ENCODE results near the gene ABHD17C. TPM values are rescaled to one million over a fixed set of nuclear protein-coding genes. Genes with fewer than 3 reads are reported as not detected.
A peak's percentile ranks its signal among the peaks of the same experiment; 100 is the strongest.

Gene ABHD17C
- total RNA-seq, 1 donor from 2014 or later, result 5.3 TPM

DNA sequence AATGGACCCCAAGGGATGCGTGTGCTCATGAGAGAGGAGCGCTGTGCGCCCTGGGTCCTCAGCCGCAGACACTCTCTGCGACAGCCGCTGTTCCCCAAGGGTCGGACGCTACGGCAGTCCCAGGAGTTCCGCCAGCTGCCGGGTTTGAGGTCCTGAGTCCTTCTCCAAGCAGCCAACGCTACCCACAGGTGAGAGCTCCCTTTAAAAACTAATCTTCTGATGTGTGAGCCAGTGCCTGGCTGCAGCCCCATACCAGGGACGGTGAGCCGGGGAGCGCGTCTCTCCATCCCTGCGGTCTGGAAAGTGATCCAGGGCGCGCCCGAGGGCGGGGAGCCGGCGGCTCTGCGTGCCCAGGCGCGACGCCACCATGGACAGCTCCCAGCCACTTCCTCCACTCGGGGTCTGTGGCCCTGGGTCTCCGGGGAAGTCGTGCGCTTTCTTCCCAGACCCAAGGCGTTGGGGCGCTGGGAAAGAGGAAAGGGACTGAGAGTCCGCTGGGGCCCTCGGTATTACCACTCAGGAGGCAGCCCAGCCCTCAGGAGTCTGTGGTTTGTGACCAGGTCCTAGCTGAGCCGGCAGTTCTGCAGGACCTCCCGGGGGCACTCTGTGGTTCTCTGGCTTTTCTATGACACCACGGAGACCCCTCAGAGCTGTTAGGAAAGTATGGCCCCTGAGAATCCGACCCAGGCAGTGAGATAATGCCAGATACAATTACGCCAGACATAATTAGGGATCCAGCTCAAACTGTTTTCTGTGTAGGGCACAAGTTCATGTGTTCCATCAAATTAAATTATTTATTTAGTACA is 85.5 kb downstream of the ABHD17C start:
- Mint-ChIP-seq H3K27ac (no peak overlapping the region), H3K4me3 (no peak overlapping the region), H3K27me3 (peaks cover 59% of the 10 kb centered on the region), H3K9me3 (no peaks in the 10 kb centered on the region), H3K4me1 (peaks cover 16% of the 10 kb centered on the region), H3K36me3 (ENCODE audit: low read depth) (no peaks in the 10 kb centered on the region)
- intact Hi-C loops (cut with micrococcal nuclease), result loop anchor here (2.0 kb wide), 1 partner anchor 190 kb away; no protein-coding TSS in a partner anchor
- peak; percentile 79 for DNase-seq

DNA sequence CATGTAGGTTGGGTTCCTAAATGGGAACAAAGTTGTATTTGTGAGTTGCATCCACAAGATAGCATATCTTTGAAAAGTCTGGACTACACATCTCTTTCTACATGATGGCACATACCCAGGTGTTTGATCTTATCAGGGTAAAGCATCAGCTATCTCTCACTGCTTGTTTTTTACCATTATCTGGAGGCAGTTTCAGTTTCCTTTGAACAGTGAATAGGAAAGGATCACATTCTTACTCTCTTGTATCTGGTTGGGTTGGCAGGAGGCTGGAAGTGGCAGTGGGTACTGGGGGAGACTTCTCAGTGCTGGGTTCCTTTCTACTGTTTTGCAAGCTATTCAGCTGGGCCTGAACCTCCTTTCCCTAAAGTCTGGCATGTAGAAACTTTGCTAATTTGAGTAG is 88.2 kb downstream of the ABHD17C start:
- H3K27me3 Mint-ChIP-seq, result peaks cover 45% of the 10 kb centered on the region
- H3K27ac Mint-ChIP-seq, result no peak overlapping the region
- no peaks in the 10 kb centered on the region for H3K36me3 Mint-ChIP-seq (ENCODE audit: low read depth)
- no peak overlapping the region for H3K4me3 Mint-ChIP-seq
- H3K9me3 Mint-ChIP-seq, result no peaks in the 10 kb centered on the region
- no peak for DNase-seq
- peaks cover 14% of the 10 kb centered on the region for H3K4me1 Mint-ChIP-seq
- intact Hi-C loops (cut with micrococcal nuclease), result no loop called here

DNA sequence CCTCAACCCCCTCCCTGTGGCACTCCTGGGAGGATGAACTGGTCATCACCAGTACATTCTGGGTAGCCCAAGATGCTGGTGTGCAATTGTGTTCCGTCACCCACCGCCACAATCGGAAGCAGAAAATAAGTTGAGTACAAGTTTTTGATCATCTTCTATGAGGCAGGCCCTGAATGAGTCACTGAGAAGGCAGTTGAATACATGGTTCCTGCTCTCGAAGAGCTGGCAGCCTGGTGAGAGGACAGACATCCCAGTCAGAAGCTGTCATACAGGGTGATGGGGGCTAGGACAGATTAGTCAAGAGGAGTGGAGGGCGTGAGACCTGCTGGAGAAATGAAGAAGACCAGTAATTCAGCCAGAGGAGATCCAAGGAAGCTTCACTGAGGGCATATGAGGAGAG is 90.2 kb downstream of the ABHD17C start:
- Mint-ChIP-seq H3K4me3 (no peak overlapping the region), H3K9me3 (no peaks in the 10 kb centered on the region), H3K36me3 (ENCODE audit: low read depth) (no peaks in the 10 kb centered on the region), H3K27ac (no peak overlapping the region), H3K4me1 (peaks cover 10% of the 10 kb centered on the region), H3K27me3 (peaks cover 34% of the 10 kb centered on the region)
- intact Hi-C loops (cut with micrococcal nuclease), result no loop called here
- no peak for DNase-seq

DNA sequence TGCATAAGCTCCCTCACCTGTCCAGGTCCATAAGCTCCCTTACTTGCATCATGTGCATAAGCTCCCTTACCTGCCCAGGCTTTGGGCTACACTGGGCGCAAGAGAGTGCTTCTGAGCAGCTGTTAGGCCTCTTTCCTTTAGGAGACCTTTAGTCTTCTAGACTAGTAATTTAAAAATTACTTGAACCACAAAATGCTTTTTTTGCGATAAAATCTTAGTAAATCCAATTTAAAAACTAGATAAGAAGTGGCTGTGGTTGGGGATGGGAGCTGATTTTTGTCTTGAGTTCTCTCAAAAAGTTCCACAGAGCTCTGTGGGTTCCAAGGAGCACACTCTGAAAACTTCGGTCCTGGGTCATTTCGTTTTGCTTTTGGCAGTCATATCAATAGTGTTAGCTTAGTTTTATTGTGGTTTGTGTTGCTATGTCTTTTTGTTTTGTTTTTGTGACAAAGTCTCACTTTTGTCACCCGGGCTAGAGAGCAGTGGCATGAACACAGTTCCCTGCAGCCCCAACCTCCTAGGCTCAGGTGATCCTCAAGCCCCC is 90.8 kb downstream of the ABHD17C start:
- Mint-ChIP-seq H3K27me3 (peaks cover 33% of the 10 kb centered on the region), H3K4me1 (peaks cover 12% of the 10 kb centered on the region), H3K4me3 (no peak overlapping the region), H3K27ac (no peak overlapping the region), H3K9me3 (no peaks in the 10 kb centered on the region), H3K36me3 (ENCODE audit: low read depth) (no peaks in the 10 kb centered on the region)
- no peak for DNase-seq
- intact Hi-C loops (cut with micrococcal nuclease), result no loop called here

DNA sequence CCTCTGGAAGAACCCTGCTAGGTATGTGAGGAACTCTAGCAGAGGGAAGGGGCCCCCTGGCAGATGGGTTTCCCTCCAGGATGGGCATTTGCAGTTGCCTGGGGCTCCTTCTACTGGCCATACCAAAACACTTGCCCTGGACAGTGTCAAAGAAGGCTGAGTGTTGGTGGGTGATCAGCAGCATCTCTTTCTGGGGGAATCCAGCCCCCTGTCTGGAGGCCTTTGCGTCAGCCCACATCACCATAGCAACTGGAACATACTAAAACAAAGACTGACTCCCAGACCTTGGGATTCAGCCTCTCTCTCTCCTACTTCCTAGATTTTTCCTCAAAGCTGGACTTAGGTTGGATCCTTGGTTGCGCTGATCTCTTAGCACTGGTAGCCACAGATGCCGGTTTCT is 92.2 kb downstream of the ABHD17C start:
- Mint-ChIP-seq H3K27ac (no peak overlapping the region), H3K27me3 (peaks cover 20% of the 10 kb centered on the region), H3K36me3 (ENCODE audit: low read depth) (no peaks in the 10 kb centered on the region), H3K4me3 (no peak overlapping the region), H3K4me1 (peaks cover 12% of the 10 kb centered on the region), H3K9me3 (no peaks in the 10 kb centered on the region)
- no peak for DNase-seq
- intact Hi-C loops (cut with micrococcal nuclease), result no loop called here

DNA sequence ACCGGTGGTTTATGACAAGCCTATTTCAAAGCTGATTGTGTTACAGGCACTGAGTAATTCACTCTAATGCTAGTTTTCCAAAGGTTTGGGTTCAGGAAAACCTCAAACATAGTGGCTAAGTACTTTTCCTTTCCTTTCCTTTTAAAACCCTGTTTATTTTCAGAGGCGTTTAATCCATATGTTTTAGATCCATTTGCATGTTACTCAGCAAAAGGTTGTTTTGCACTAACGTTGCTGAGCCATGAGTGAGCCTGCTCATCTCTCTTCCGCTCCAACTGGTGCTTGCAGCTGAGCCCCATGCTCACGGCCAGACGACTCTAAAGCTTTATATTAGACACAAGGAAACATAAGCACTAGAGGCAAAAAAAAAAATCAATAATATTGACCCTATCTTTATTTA is 93.4 kb downstream of the ABHD17C start:
- DNase-seq, result no peak
- intact Hi-C loops (cut with micrococcal nuclease), result no loop called here
- no peak overlapping the region for H3K4me3 Mint-ChIP-seq
- peaks cover 4% of the 10 kb centered on the region for H3K4me1 Mint-ChIP-seq
- H3K36me3 Mint-ChIP-seq (ENCODE audit: low read depth), result no peaks in the 10 kb centered on the region
- H3K27me3 Mint-ChIP-seq, result peaks cover 16% of the 10 kb centered on the region
- no peaks in the 10 kb centered on the region for H3K9me3 Mint-ChIP-seq
- H3K27ac Mint-ChIP-seq, result no peak overlapping the region

DNA sequence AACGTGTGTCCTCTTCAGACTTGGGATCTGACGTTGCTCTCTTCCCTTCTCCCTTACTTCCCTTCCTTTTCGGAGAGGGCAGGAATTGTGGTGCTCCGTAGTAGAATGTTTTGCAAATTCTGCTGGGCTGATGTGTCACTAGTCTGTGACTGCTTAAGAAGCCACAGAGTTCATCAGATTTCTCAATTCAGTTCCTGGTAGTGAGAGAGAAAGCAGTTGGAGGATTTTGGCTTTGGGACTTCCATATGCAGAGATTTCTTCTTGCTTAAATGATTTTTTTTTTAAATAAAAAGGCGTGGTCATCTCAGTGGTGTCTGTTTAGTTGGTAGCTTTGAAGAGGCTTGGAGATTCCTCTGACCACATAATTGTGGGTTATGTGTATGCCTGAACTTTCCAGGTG is 94.2 kb downstream of the ABHD17C start:
- H3K27ac Mint-ChIP-seq, result no peak overlapping the region
- no peaks in the 10 kb centered on the region for H3K9me3 Mint-ChIP-seq
- DNase-seq, result no peak
- peaks cover 13% of the 10 kb centered on the region for H3K27me3 Mint-ChIP-seq
- intact Hi-C loops (cut with micrococcal nuclease), result no loop called here
- no peak overlapping the region for H3K4me3 Mint-ChIP-seq
- H3K36me3 Mint-ChIP-seq (ENCODE audit: low read depth), result no peaks in the 10 kb centered on the region
- peaks cover 3% of the 10 kb centered on the region for H3K4me1 Mint-ChIP-seq

DNA sequence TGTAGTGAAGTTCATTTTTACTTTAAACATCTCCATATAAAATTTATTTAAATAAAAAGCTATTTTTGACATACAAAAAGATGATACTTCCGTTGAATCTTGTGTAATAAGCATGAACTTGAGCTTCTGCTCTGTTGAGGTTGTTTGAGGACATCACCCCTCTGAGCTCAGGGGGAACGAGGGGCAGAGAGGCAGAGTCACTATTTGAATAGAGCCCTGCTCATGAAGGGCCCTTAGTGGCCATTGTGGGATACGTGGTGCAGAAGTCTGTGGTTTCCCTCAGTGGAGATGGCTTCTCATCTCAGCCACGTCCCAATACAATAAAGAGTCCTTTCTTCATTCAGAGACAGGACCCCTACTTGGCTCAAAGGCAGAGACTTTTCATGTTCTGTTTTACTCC is 94.7 kb downstream of the ABHD17C start:
- H3K27me3 Mint-ChIP-seq, result peaks cover 13% of the 10 kb centered on the region
- intact Hi-C loops (cut with micrococcal nuclease), result no loop called here
- H3K9me3 Mint-ChIP-seq, result no peaks in the 10 kb centered on the region
- H3K4me1 Mint-ChIP-seq, result peaks cover 3% of the 10 kb centered on the region
- H3K4me3 Mint-ChIP-seq, result no peak overlapping the region
- DNase-seq, result no peak
- H3K36me3 Mint-ChIP-seq (ENCODE audit: low read depth), result no peaks in the 10 kb centered on the region
- no peak overlapping the region for H3K27ac Mint-ChIP-seq

DNA sequence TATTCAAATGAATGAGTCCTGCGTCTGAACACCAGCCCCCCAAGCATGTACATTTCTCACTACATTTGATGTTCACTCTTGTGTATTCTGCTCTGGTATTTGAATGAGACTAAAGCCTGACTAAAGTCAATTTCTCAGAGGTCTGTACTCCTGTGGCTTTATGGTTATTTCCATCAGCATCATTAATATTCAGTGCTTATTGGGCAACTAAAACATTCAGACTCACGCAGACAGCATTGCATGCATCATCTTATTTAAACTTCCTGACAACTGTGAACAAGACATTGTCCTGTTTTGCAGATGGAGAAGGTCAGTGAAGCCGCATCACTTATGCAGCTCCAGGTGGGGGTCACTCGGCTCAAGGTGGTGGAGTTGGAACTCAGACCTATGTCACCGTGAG is 95.1 kb downstream of the ABHD17C start:
- Mint-ChIP-seq H3K27me3 (peaks cover 16% of the 10 kb centered on the region), H3K36me3 (ENCODE audit: low read depth) (no peaks in the 10 kb centered on the region), H3K27ac (no peak overlapping the region), H3K9me3 (no peaks in the 10 kb centered on the region), H3K4me3 (no peak overlapping the region), H3K4me1 (peaks cover 3% of the 10 kb centered on the region)
- DNase-seq, result no peak
- intact Hi-C loops (cut with micrococcal nuclease), result no loop called here

DNA sequence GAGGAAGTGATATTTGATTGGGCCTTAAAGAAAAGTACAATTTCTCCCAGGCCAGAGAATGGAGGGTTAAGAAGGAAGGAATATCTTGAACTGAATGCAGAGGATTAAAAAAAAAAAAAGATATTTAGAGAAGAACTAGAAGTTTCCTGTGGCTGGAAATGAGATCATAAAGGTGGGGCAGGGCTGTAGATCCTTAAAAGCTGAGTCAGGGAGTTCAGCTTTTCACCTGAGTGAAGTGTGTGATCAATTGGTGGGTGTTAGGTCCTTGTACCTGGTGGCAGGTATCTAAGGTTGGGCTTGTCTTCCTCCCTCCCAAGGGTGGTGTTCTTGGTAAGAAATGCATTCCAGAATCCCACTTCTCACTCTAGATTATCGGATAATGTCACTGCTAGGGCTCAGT is 95.9 kb downstream of the ABHD17C start:
- intact Hi-C loops (cut with micrococcal nuclease), result no loop called here
- Mint-ChIP-seq H3K36me3 (ENCODE audit: low read depth) (no peaks in the 10 kb centered on the region), H3K4me3 (no peak overlapping the region), H3K4me1 (peaks cover 3% of the 10 kb centered on the region), H3K9me3 (no peaks in the 10 kb centered on the region), H3K27me3 (peaks cover 17% of the 10 kb centered on the region), H3K27ac (no peak overlapping the region)
- DNase-seq, result no peak

DNA sequence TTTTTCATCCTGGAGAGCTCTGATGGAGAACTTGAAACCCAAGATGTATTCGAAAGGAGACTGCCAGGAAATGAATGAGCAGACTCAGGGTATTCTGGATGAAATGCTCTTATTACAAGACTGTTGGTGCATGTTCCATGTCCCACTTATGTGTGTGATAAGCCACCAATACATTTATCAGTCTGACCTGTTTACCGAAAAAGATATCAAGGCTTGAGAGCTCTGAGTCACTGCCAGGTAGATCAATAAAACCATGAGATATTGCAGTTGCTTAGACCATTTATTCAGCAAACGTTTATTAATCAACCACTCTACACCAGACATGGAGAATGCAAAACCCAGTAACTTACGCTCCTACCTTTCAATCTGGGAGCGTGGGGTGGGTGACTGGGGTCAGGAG is 101.3 kb downstream of the ABHD17C start:
- Mint-ChIP-seq H3K4me3 (no peak overlapping the region), H3K27me3 (peaks cover 18% of the 10 kb centered on the region), H3K9me3 (peaks cover 7% of the 10 kb centered on the region), H3K4me1 (no peaks in the 10 kb centered on the region), H3K36me3 (ENCODE audit: low read depth) (no peaks in the 10 kb centered on the region), H3K27ac (no peak overlapping the region)
- no peak for DNase-seq
- intact Hi-C loops (cut with micrococcal nuclease), result no loop called here

DNA sequence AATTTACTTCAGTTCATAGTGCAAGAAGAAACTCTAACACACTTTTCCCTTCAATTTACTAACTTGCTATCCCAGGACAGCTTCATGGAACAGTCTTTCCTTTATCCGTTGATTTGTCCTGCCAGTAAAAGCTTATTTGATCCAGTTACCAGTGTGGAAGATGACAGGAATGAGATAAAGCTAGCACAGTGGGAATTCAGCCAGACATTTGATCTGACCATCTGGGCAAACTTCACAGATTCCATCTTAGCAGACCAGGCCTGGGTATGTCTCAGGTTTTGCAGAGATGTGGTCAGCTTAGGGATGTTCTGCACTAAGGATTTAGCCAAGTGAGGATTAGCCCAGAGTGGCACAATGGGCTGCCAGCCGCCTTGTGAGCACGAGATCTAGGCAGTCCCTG is 103.8 kb downstream of the ABHD17C start:
- Mint-ChIP-seq H3K27ac (no peak overlapping the region), H3K27me3 (peaks cover 11% of the 10 kb centered on the region), H3K4me3 (no peak overlapping the region), H3K9me3 (peaks cover 10% of the 10 kb centered on the region), H3K4me1 (peaks cover 5% of the 10 kb centered on the region), H3K36me3 (ENCODE audit: low read depth) (no peaks in the 10 kb centered on the region)
- no peak for DNase-seq
- intact Hi-C loops (cut with micrococcal nuclease), result no loop called here

DNA sequence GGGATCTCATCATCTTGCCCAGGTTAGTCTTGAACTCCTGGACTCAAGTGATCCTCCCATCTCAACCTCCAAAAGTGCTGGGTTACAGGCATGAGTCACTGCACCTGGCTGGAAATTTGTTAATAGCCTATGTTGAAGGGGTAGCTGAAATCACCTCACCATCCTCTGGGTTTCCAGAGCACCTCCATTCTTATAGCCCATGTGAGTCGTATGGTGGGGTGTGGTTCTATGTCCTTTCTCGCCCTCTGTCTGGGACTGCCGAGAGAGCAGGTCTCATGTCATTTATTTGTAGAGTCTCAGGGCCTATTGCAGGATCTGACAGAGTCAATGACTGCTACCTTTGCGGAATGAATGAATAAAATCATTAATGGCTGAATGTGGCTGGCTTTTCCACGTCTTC is 105.0 kb downstream of the ABHD17C start:
- peaks cover 17% of the 10 kb centered on the region for H3K4me1 Mint-ChIP-seq
- DNase-seq, result no peak
- H3K4me3 Mint-ChIP-seq, result no peak overlapping the region
- no peak overlapping the region for H3K27ac Mint-ChIP-seq
- no peaks in the 10 kb centered on the region for H3K36me3 Mint-ChIP-seq (ENCODE audit: low read depth)
- intact Hi-C loops (cut with micrococcal nuclease), result loop anchor here (10.0 kb wide), 1 partner anchor 495 kb away; no protein-coding TSS in a partner anchor
- peaks cover 10% of the 10 kb centered on the region for H3K9me3 Mint-ChIP-seq
- H3K27me3 Mint-ChIP-seq, result peaks cover 8% of the 10 kb centered on the region

DNA sequence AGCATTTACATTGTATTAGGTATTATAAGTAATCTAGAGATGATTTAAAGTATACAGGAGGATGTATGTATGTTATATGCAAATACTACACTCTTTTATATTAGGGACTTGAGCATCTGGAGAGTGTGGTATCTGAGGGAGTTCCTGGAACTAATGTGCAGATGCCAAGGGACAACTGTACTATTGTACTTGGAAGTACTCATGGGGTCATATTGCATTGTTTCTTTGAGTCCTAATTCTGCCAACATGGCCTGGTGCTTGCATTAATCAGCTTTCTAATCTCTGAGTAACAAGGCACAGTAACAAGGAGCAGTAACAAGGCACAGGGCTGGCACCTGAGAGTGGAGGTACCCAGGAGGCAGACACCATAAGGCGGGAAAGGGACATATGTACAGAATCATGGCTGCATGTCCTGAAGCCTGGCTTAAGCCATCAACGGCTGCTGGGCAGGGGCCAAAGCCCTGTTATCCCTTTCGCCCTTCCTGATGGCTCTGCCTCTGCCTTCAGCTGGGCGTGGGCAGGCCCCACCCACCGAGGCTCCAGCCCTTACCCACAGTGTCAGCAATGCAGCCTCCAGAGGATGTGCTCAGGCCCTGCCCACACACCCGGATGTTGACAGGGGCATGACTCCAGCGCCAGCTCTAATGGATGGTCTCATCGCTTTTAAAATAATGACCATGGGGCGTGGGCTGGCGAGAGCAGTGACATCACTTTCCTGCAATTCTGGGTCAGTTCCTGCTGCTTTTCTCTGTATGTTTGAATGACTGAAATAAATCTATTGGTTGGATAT is 107.0 kb downstream of the ABHD17C start:
- Mint-ChIP-seq H3K4me1 (peaks cover 19% of the 10 kb centered on the region), H3K27ac (no peak overlapping the region), H3K4me3 (no peak overlapping the region), H3K36me3 (ENCODE audit: low read depth) (no peaks in the 10 kb centered on the region), H3K9me3 (peaks cover 10% of the 10 kb centered on the region), H3K27me3 (peaks cover 5% of the 10 kb centered on the region)
- DNase-seq, result no peak
- intact Hi-C loops (cut with micrococcal nuclease), result loop anchor here (10.0 kb wide), 1 partner anchor 493 kb away; no protein-coding TSS in a partner anchor
